Testis (tissue), 2 donors: ENCODE results near the gene SEC23IP.

Source experiments
- POLR2A ChIP-seq: fragments of 450-650 bp; IDR thresholded peaks from one replicate; pipeline ENCODE4 v1.6.1; 2017; ENCODE audit warnings: antibody characterized with exemption, mild to moderate bottlenecking, moderate library complexity
- TF ChIP-seq, protein P1 (sequence below), 3 experiments: fragments of 450-650 bp in 2 of 3; fragments of 200-600 bp in 1 of 3; sonication (generic) in 1 of 3; IDR thresholded peaks; one replicate each; pipeline ENCODE4 v1.5.1; 2016 to 2019; ENCODE audit warnings: antibody characterized with exemption in 3 of 3, mild to moderate bottlenecking in 2 of 3, moderate library complexity in 1 of 3

GRCh38 chr10:119919271-119919670 is 26.7 kb downstream of the SEC23IP start:
- TF ChIP-seq, protein P1, sequence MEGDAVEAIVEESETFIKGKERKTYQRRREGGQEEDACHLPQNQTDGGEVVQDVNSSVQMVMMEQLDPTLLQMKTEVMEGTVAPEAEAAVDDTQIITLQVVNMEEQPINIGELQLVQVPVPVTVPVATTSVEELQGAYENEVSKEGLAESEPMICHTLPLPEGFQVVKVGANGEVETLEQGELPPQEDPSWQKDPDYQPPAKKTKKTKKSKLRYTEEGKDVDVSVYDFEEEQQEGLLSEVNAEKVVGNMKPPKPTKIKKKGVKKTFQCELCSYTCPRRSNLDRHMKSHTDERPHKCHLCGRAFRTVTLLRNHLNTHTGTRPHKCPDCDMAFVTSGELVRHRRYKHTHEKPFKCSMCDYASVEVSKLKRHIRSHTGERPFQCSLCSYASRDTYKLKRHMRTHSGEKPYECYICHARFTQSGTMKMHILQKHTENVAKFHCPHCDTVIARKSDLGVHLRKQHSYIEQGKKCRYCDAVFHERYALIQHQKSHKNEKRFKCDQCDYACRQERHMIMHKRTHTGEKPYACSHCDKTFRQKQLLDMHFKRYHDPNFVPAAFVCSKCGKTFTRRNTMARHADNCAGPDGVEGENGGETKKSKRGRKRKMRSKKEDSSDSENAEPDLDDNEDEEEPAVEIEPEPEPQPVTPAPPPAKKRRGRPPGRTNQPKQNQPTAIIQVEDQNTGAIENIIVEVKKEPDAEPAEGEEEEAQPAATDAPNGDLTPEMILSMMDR (IDR thresholded peaks at IDR 0.05) = no peak
- no peak for TF ChIP-seq POLR2A
